ENCODE data around the gene FAM107B. TPM values are rescaled to one million over a fixed set of nuclear protein-coding genes. Genes with fewer than 3 reads are reported as not detected.

FAM107B gene
- total and polyA plus RNA-seq, 2 of the 8 experiments (the other 6 are each of a cell fraction or from before 2014, with no cell fraction given) = 7.5 to 28.1 TPM

- no peak overlapping the region for H2AK5ac ChIP-seq (ENCODE audit: low read depth, low read length)
- no peak overlapping the region for H3K4ac ChIP-seq (replicated peaks; ENCODE audit: insufficient read length, low read depth, low read length)
- H3K23ac ChIP-seq (ENCODE audit: insufficient read length) = no peak overlapping the region
- no peaks in the 10 kb centered on the region for H3K9me3 ChIP-seq (ENCODE audit: insufficient read depth in 2 of 2, low read depth in 1 of 2, low read length in 1 of 2)
- no peak overlapping the region for H3K9ac ChIP-seq (replicated peaks in 1 of 4; ENCODE audit: extremely low read depth in 1 of 4, low read depth in 3 of 4, low read length in 3 of 4)
- H2BK120ac ChIP-seq (replicated peaks; ENCODE audit: low read depth, low read length) = no peak overlapping the region
- no peak overlapping the region for H4K5ac ChIP-seq (ENCODE audit: insufficient read length, low read depth, low read length)
- H2BK20ac ChIP-seq (ENCODE audit: low read length) = no peak overlapping the region
- H3K27me3 ChIP-seq (replicated peaks in 1 of 4; ENCODE audit: control insufficient read depth in 3 of 4, extremely low read depth in 1 of 4, insufficient read depth in 3 of 4, low read length in 3 of 4) = peaks cover 0 to 1% (median 0%) of the 10 kb centered on the region in 4 experiments; a peak in 1 of 7 replicates
- no peak overlapping the region for H2AFZ ChIP-seq (ENCODE audit: low read length)
- no peak for FAIRE-seq
- no peaks in the 10 kb centered on the region for H3K79me2 ChIP-seq (ENCODE audit: control insufficient read depth in 1 of 2, insufficient read depth in 2 of 2, low read length in 2 of 2)
- ChIA-PET CTCF (ENCODE audit: partially characterized antibody) (interaction anchor here (2.0 kb wide), 1 partner anchor 31 kb away, joined by 5 read pairs; no protein-coding TSS in a partner anchor), POLR2A (ENCODE audit: partially characterized antibody) (no interaction called here)
- no peak overlapping the region for H2BK12ac ChIP-seq (ENCODE audit: low read depth, low read length)
- TF ChIP-seq HDAC2 (IDR thresholded peaks at IDR 0.05; ENCODE audit: borderline replicate concordance in 1 of 2, low read depth in 2 of 2, low read length in 2 of 2) = no peak
- TF ChIP-seq SP2 (IDR thresholded peaks at IDR 0.05; ENCODE audit: low read length) = no peak
- no peak for TF ChIP-seq TCF12 (IDR thresholded peaks at IDR 0.05; ENCODE audit: low read depth, low read length)
- H3K4me2 ChIP-seq (ENCODE audit: insufficient read depth in 1 of 2, low read depth in 2 of 2, low read length in 2 of 2) = no peak overlapping the region
- no peaks in the 10 kb centered on the region for H3K79me1 ChIP-seq (ENCODE audit: low read depth, low read length)
- H2BK15ac ChIP-seq (ENCODE audit: low read length) = no peak overlapping the region
- H4K91ac ChIP-seq (replicated peaks; ENCODE audit: insufficient read length, low read length) = no peak overlapping the region
- H4K20me1 ChIP-seq (replicated peaks in 1 of 2; ENCODE audit: control insufficient read depth in 1 of 2, insufficient read depth in 2 of 2, low read length in 2 of 2) = no peaks in the 10 kb centered on the region
- no peak overlapping the region for H2BK5ac ChIP-seq (ENCODE audit: low read depth, low read length)
- H3K23me2 ChIP-seq (ENCODE audit: low read depth, low read length) = no peaks in the 10 kb centered on the region
- H3K4me3 ChIP-seq (ENCODE audit: extremely low read depth in 1 of 4, insufficient read depth in 2 of 4, low read depth in 3 of 4, low read length in 4 of 4) = no peak overlapping the region
- H3K14ac ChIP-seq (ENCODE audit: insufficient read length) = no peak overlapping the region
- no peaks in the 10 kb centered on the region for H3K36me3 ChIP-seq (ENCODE audit: control insufficient read depth in 2 of 4, insufficient read depth in 4 of 4, low read length in 3 of 4)
- H3K27ac ChIP-seq (ENCODE audit: low read depth, low read length) = no peak overlapping the region
- H4K8ac ChIP-seq (ENCODE audit: extremely low read depth, insufficient read depth, low read length) = no peak overlapping the region
- no peak overlapping the region for H3K18ac ChIP-seq (ENCODE audit: extremely low read depth, low read length)
- no peak for DNase-seq (ENCODE audit: low read depth in 1 of 2, low spot score in 2 of 2)
- WGBS, 2 experiments (ENCODE audit: extremely low coverage in 1 of 2, insufficient coverage in 1 of 2, insufficient read length in 1 of 2, insufficient replicate concordance in 2 of 2, low coverage in 1 of 2, low lambda C conversion rate in 2 of 2, missing lambda C conversion rate in 1 of 2) = 81% methylated on average over 1 of the region's 1 CpG; no CpG with 5 or more reads in 1 of the 2 experiments
- H3K4me1 ChIP-seq (replicated peaks in 1 of 4; ENCODE audit: control insufficient read depth in 3 of 4, insufficient read depth in 4 of 4, low read length in 3 of 4) = no peaks in the 10 kb centered on the region; a peak in 1 of 7 replicates
- H3K56ac ChIP-seq (replicated peaks; ENCODE audit: insufficient read length, low read depth, low read length) = no peak overlapping the region
Measured at GRCh38 chr10:14621037-14621436, 153.7 kb downstream of the FAM107B start.

Measured in H1 (cell line).